ENCODE measurements around the gene GRB14.

DNA sequence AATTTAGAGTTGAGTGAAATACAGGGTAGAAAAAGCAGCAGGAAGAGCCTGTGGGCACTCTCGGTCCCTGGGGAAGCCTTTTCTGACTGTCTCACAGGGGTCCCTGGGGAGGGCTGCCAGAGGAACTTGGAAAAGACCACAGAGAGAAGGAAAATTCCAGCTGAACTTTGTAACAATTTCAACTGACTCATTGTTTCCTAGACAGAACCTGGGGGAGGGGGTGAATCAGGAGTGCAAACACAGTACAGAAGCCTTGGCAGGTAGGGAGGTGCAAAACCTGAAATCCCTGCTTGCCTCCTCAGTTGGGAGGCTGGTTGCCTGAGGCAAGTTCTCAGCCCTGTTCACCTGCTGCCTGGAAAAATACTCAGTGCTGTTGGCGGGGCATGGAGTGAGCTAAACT is 106.8 kb downstream of the GRB14 start:
- TF ChIP-seq, protein P1, sequence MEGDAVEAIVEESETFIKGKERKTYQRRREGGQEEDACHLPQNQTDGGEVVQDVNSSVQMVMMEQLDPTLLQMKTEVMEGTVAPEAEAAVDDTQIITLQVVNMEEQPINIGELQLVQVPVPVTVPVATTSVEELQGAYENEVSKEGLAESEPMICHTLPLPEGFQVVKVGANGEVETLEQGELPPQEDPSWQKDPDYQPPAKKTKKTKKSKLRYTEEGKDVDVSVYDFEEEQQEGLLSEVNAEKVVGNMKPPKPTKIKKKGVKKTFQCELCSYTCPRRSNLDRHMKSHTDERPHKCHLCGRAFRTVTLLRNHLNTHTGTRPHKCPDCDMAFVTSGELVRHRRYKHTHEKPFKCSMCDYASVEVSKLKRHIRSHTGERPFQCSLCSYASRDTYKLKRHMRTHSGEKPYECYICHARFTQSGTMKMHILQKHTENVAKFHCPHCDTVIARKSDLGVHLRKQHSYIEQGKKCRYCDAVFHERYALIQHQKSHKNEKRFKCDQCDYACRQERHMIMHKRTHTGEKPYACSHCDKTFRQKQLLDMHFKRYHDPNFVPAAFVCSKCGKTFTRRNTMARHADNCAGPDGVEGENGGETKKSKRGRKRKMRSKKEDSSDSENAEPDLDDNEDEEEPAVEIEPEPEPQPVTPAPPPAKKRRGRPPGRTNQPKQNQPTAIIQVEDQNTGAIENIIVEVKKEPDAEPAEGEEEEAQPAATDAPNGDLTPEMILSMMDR (IDR thresholded peaks at IDR 0.05): no peak
- no peak for TF ChIP-seq EZH2 (IDR thresholded peaks at IDR 0.05)
